Stomach (tissue), 4 donors: ENCODE results near the gene PNRC2.

Experiments used
- POLR2A ChIP-seq, 4 donors: fragments of 450-650 bp; IDR thresholded peaks; one replicate each; pipeline ENCODE4 v1.6.1; 2016; ENCODE audit warnings: antibody characterized with exemption in 4 of 4, control low read depth in 2 of 4, mild to moderate bottlenecking in 1 of 4, moderate library complexity in 1 of 4
- POLR2AphosphoS5 ChIP-seq, 3 donors: sonication (generic); formaldehyde crosslinking; IDR thresholded peaks; one replicate each; pipeline ENCODE4 v1.6.1; 2016; ENCODE audit warnings: antibody characterized with exemption in 3 of 3
- TF ChIP-seq, protein P1 (sequence below), 7 experiments: fragments of 450-650 bp in 4 of 7; fragments of 200-600 bp in 3 of 7; sonication (generic) in 3 of 7; IDR thresholded peaks; one replicate each; pipeline ENCODE4 v1.5.1; 2016 to 2019; ENCODE audit warnings: antibody characterized with exemption in 7 of 7, control low read depth in 2 of 7, mild to moderate bottlenecking in 1 of 7

DNA sequence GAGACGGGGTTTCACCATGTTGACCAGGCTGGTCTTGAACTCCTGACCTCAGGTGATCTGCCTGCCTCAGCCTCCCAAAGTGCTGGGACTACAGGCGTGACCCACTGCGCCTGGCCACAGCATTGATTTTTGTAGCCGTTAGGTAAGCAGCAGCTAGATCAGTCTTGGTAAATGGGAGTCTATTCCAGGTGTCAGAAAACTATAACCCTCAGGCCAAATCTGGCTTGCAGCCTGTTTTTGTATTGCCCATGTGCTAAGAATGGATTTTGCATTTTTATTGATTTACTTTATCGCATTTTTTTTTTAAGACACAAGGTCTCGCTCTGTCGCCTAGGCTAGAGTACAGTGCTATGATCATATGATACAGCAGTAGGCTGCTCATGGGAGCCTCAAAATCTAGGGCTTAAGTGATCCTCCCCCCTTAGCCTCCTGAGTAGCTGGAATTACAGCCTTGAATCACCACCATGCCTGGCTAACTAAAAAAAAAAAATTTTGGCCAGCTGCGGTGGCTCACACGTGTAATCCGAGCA lies 37.1 kb downstream of the PNRC2 start:
- TF ChIP-seq, protein P1, sequence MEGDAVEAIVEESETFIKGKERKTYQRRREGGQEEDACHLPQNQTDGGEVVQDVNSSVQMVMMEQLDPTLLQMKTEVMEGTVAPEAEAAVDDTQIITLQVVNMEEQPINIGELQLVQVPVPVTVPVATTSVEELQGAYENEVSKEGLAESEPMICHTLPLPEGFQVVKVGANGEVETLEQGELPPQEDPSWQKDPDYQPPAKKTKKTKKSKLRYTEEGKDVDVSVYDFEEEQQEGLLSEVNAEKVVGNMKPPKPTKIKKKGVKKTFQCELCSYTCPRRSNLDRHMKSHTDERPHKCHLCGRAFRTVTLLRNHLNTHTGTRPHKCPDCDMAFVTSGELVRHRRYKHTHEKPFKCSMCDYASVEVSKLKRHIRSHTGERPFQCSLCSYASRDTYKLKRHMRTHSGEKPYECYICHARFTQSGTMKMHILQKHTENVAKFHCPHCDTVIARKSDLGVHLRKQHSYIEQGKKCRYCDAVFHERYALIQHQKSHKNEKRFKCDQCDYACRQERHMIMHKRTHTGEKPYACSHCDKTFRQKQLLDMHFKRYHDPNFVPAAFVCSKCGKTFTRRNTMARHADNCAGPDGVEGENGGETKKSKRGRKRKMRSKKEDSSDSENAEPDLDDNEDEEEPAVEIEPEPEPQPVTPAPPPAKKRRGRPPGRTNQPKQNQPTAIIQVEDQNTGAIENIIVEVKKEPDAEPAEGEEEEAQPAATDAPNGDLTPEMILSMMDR (IDR thresholded peaks at IDR 0.05) = no peak
- TF ChIP-seq POLR2A (IDR thresholded peaks at IDR 0.05) (no peak), POLR2AphosphoS5 (IDR thresholded peaks at IDR 0.05) (no peak)
